WI38 (cell line): ENCODE data around the gene IFI44L.
A peak's percentile ranks its signal among the peaks of the same experiment; 100 is the strongest.

Experiments
- H3K4me3 ChIP-seq: 2 replicates; pipeline ENCODE4 v1.5.1; 2011; ENCODE audit warnings: low read depth, mild to moderate bottlenecking, control low read depth, low read length
- CTCF ChIP-seq: IDR thresholded peaks from 2 replicates; pipeline ENCODE4 v1.5.1; 2012; ENCODE audit warnings: low read depth, mild to moderate bottlenecking, control low read depth, low read length

Gene IFI44L

DNA sequence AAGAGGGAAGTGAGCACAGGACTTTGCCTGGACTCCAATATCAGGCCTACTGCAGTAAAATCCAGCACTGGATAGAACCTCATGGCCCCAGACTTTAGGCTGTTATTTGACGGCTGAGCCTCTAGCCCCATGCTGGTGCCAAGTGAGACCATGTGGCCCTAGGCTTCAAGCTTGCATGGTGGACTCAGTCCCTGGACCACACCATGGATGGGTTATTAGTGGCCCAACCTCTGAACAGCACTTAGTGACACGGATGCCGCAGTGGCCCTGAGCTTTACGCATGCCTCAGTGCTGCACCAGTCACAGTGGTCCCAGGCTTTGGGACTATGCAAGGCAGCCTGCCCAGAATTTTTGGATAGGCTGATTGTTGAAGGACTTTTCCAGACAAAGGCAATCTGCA is 13.0 kb downstream of the IFI44L start:
- TF ChIP-seq CTCF, result no peak

DNA sequence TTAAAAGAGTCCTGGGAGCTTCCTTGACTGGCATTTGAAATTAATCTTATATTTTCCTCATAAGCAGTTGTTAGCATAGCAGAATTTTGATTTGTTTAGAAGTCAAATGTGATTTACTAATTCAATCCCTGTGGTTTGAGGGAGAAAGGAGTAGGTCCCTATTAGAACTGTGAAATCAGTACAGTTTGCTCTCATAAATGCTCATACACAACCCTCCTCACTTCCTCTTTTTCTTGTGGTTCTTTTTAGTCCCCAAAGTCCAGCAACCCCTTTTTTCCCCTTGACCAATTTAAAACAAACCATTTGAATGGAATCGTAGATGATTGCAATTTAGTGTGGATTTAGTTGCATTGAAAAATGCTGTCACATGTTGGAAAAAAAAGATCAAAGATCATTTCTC is 20.2 kb downstream of the IFI44L start:
- no peak for TF ChIP-seq CTCF

More for the DNA sequence above, 13.0 kb downstream of the IFI44L start:
- H3K4me3 ChIP-seq, result no peak overlapping the region

DNA sequence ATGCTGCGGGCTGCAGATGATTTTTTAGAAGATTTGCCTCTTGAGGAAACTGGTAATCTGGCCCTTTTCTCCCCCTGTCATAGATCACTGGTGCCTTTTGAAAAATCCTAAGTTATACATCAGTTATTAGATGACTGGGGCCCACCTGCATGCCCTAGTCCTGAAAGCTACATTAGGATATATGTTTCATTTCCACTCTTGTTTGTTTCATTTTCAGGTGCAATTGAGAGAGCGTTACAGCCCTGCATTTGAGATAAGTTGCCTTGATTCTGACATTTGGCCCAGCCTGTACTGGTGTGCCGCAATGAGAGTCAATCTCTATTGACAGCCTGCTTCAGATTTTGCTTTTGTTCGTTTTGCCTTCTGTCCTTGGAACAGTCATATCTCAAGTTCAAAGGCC is 21.3 kb downstream of the IFI44L start:
- no peak overlapping the region for H3K4me3 ChIP-seq
- no peak for TF ChIP-seq CTCF

More for the DNA sequence above, 20.2 kb downstream of the IFI44L start:
- H3K4me3 ChIP-seq, result no peak overlapping the region

DNA sequence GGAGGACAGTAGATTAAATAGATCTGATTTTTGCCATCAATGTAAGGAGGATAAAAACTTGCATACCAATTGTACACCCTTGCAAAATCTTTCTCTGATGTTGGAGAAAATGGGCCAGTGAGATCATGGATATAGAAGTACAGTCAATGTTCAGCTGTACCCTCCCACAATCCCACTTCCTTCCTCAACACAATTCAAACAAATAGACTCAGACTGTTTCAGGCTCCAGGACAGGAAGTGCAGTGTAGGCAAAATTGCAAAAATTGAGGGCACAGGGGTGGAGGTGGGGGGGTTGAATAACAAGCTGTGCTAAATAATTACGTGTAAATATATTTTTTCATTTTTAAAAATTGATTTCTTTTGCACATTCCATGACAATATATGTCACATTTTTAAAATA is 25.5 kb downstream of the IFI44L start:
- TF ChIP-seq CTCF, result no peak
- no peak overlapping the region for H3K4me3 ChIP-seq

- H3K4me3 ChIP-seq, result no peak overlapping the region
- no peak for TF ChIP-seq CTCF
Measured at GRCh38 chr1:78647238-78647637, 27.0 kb downstream of the IFI44L start.

GRCh38 chr1:78649628-78650027 is 29.4 kb downstream of the IFI44L start, which contains the start of gene IFI44:
IFI44 (plus strand) TSS chr1:78649831; CDS start chr1:78650196, 365 bp downstream.
- no peak for TF ChIP-seq CTCF
- peak within 1 kb of the TSS; percentile 50 for H3K4me3 ChIP-seq

DNA sequence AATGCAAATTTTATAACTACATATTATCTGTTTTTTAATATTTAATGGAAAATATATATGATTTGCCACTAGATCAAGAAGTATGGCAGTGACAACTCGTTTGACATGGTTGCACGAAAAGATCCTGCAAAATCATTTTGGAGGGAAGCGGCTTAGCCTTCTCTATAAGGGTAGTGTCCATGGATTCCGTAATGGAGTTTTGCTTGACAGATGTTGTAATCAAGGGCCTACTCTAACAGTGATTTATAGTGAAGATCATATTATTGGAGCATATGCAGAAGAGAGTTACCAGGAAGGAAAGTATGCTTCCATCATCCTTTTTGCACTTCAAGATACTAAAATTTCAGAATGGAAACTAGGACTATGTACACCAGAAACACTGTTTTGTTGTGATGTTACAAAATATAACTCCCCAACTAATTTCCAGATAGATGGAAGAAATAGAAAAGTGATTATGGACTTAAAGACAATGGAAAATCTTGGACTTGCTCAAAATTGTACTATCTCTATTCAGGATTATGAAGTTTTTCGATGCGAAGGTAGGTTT is 29.9 kb downstream of the IFI44L start:
- peak overlapping the region; percentile 50 for H3K4me3 ChIP-seq
- no peak for TF ChIP-seq CTCF
